Natural killer cell (primary cell): Measurements from ENCODE around the gene KRTAP12-1. TPM values are rescaled to one million over a fixed set of nuclear protein-coding genes. Genes with fewer than 3 reads are reported as not detected.
"Not testable (repeated sequence)": the region's sequence is repeated elsewhere in the genome, so short reads cannot be mapped to it uniquely, and the experiment has no call there.

ENCODE experiments used
- ATAC-seq, 3 donors: fragments of 150-1000 bp in 2 of 3; fragments of 200-7000 bp in 1 of 3; cut with Tn5 transposase; 1 replicate in 1 of 3; 2 replicates in 2 of 3; pipeline ENCODE4 v1.10.0; 2021; ENCODE audit warnings: mild to moderate bottlenecking in 2 of 3, moderate library complexity in 2 of 3
- DNase-seq, 2 donors: peaks; one replicate each; pipeline versions ENCODE4 v3.0.0 to v3.0.0-alpha.2; 2013 to 2021; ENCODE audit warnings: mixed read lengths in 1 of 2
- H3K27ac ChIP-seq: one replicate; pipeline ENCODE4 v1.5.1; 2013; ENCODE audit warnings: mild to moderate bottlenecking, low read length
- H3K27me3 ChIP-seq: one replicate; pipeline ENCODE4 v1.6.1; 2013; ENCODE audit warnings: low read length; ENCODE audit not compliant: control insufficient read depth, insufficient read depth
- H3K36me3 ChIP-seq: one replicate; pipeline ENCODE4 v1.6.1; 2013; ENCODE audit warnings: low read length; ENCODE audit not compliant: control insufficient read depth, insufficient read depth
- H3K4me1 ChIP-seq: one replicate; pipeline ENCODE4 v1.6.1; 2013; ENCODE audit warnings: low read length; ENCODE audit not compliant: control insufficient read depth, insufficient read depth
- H3K4me3 ChIP-seq: one replicate; pipeline ENCODE4 v1.5.1; 2013; ENCODE audit warnings: low read length
- H3K9me3 ChIP-seq: one replicate; pipeline ENCODE4 v1.6.1; 2013; ENCODE audit warnings: low read length; ENCODE audit not compliant: control insufficient read depth, insufficient read depth
- H3K27ac Mint-ChIP-seq, 2 donors: one replicate each; pipeline ENCODE4 v1.8.0; 2022; ENCODE audit warnings: mild to moderate bottlenecking in 2 of 2, mixed read lengths in 2 of 2, moderate library complexity in 1 of 2
- H3K27me3 Mint-ChIP-seq, 2 donors: one replicate each; pipeline ENCODE4 v1.8.0; 2022; ENCODE audit warnings: low read depth in 2 of 2, mixed read lengths in 2 of 2
- H3K36me3 Mint-ChIP-seq: one replicate; pipeline ENCODE4 v1.8.0; 2022; ENCODE audit warnings: mixed read lengths
- H3K4me1 Mint-ChIP-seq, 2 donors: one replicate each; pipeline ENCODE4 v1.8.0; 2022; ENCODE audit warnings: mixed read lengths in 2 of 2
- H3K4me3 Mint-ChIP-seq: one replicate; pipeline ENCODE4 v1.8.0; 2022; ENCODE audit warnings: mild to moderate bottlenecking, moderate library complexity, mixed read lengths
- H3K9me3 Mint-ChIP-seq, 2 donors: one replicate each; pipeline ENCODE4 v1.8.0; 2022; ENCODE audit warnings: mixed read lengths in 2 of 2
- WGBS: methylation state at CpG from one replicate; pipeline ENCODE4 v1.1.7; 2013; ENCODE audit warnings: missing lambda C conversion rate; ENCODE audit not compliant: insufficient coverage; 5-methylcytosine and 5-hydroxymethylcytosine counted together
- intact Hi-C: fragments of 100-400 bp; cut with micrococcal nuclease; formaldehyde crosslinking; loops from one replicate; pipeline ENCODE4 v1.14.2; 2022
- total RNA-seq, 4 donors: library from RNA; stranded (reverse); fragments of 120-200 nt in 1 of 4; gene quantifications; one replicate each; pipeline versions ENCODE4 v1.2.3 to v1.2.4, GENCODE V29; 2013 to 2022
- TF ChIP-seq, protein P1 (sequence below): fragments of 200-600 bp; IDR thresholded peaks from one replicate; pipeline ENCODE4 v1.8.0; 2022; ENCODE audit warnings: antibody characterized with exemption

Gene KRTAP12-1
- total RNA-seq, 3 donors from 2014 or later (not counting 1 experiment from before 2014, with no cell fraction given), result not detected

DNA sequence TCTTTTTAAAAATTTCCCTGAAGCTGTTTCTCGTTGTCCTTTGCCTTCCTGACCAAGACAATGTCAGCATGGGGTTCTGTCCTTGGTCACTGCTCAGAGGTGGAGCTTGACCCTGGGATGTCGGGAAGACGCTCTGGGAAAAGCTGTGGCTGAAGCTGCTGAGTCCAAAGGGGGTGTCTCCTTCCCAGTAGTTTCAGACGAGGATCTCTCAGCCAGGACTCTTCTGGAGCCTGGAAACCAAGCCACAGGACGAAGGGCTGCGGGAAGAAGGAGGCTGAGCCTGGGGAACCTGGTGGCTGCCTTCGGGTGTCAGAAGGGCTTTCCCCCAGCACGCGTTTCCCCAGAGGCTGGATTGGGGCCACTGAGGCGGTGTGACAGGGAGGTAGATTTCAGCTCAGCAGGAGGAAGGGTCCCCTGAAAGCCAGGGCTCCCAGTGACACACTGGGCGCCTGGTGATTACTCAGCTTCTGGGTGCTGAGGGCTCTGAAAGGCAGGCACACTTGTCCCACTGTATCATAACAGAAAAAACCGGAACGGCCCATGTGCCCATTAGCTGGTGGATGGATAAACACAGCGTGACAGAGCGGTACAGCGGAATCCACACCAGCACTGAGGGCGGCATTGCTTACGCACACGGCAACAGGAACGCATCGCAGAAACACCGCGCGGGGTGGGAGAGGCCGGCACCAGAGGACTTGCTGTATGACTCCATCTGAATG is 5.0 kb upstream of the KRTAP12-1 start:
- no peak overlapping the region for H3K27ac ChIP-seq
- intact Hi-C loops, result no loop called here
- TF ChIP-seq, protein P1, sequence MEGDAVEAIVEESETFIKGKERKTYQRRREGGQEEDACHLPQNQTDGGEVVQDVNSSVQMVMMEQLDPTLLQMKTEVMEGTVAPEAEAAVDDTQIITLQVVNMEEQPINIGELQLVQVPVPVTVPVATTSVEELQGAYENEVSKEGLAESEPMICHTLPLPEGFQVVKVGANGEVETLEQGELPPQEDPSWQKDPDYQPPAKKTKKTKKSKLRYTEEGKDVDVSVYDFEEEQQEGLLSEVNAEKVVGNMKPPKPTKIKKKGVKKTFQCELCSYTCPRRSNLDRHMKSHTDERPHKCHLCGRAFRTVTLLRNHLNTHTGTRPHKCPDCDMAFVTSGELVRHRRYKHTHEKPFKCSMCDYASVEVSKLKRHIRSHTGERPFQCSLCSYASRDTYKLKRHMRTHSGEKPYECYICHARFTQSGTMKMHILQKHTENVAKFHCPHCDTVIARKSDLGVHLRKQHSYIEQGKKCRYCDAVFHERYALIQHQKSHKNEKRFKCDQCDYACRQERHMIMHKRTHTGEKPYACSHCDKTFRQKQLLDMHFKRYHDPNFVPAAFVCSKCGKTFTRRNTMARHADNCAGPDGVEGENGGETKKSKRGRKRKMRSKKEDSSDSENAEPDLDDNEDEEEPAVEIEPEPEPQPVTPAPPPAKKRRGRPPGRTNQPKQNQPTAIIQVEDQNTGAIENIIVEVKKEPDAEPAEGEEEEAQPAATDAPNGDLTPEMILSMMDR, result no peak
- H3K36me3 Mint-ChIP-seq, result no peaks in the 10 kb centered on the region
- WGBS, result 89% methylated on average over 25 of the region's 25 CpGs
- H3K36me3 ChIP-seq, result no peaks in the 10 kb centered on the region
- peak overlapping the region in 1 of 2 donors; percentile 53 for H3K27ac Mint-ChIP-seq
- H3K4me1 Mint-ChIP-seq, result peaks cover 7 to 13% of the 10 kb centered on the region in 2 donors
- H3K9me3 Mint-ChIP-seq, result no peaks in the 10 kb centered on the region
- ATAC-seq (no peak), DNase-seq (no peak)
- H3K4me3 Mint-ChIP-seq, result no peak overlapping the region
- H3K27me3 ChIP-seq, result no peaks in the 10 kb centered on the region
- peaks cover 17 to 54% of the 10 kb centered on the region in 2 donors for H3K27me3 Mint-ChIP-seq
- no peak overlapping the region for H3K4me3 ChIP-seq
- H3K9me3 ChIP-seq, result no peaks in the 10 kb centered on the region
- no peaks in the 10 kb centered on the region for H3K4me1 ChIP-seq

DNA sequence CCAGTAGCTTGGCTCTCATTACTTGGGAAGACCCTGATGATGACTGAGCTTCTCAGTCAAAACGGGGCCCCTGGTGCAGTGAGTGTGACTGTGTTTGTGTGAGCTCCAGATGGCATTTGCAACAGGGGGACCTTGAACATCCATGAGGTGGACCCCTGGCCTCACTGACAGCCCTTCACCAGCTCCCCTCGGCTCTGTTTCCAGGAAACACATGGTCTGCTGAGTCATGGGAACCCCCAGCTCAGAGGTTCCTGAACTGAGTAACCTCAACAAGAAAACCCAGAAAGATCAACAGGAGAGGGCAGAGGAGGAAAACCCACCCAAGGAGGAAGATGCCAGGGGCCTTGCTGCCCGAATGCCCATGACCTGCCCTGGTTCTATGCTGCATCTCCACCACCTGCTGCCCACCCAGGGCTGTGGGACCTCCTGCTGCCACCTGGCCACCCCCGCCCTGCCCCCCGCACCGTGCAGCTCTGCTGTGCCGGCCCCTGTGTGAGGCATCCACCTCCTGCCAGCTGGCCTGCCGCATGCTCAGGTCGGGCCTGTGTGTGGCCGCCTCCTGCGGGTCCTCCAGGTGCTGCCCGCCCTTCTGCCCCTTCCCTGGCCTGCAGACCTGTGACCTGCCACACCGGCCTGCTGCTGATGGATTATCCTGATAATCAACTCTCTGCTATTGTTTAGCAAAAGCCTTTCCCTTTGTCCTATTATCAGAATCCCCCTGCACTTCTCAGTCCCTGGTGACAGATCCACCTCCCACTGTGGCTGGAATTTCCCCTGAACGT is 4.2 kb upstream of the KRTAP12-1 start:
- ATAC-seq (no peak), DNase-seq (no peak)
- H3K27ac ChIP-seq, result no peak overlapping the region
- peak overlapping the region in 1 of 2 donors; percentile 53 for H3K27ac Mint-ChIP-seq
- no peaks in the 10 kb centered on the region for H3K9me3 ChIP-seq
- intact Hi-C loops, result no loop called here
- no peaks in the 10 kb centered on the region for H3K9me3 Mint-ChIP-seq
- peaks cover 20 to 54% of the 10 kb centered on the region in 2 donors for H3K27me3 Mint-ChIP-seq
- no peak overlapping the region for H3K4me3 Mint-ChIP-seq
- peaks cover 7 to 13% of the 10 kb centered on the region in 2 donors for H3K4me1 Mint-ChIP-seq
- no peaks in the 10 kb centered on the region for H3K27me3 ChIP-seq
- 44% methylated on average over 14 of the region's 14 CpGs for WGBS
- H3K36me3 Mint-ChIP-seq, result no peaks in the 10 kb centered on the region
- TF ChIP-seq, protein P1, result no peak
- no peaks in the 10 kb centered on the region for H3K4me1 ChIP-seq
- no peaks in the 10 kb centered on the region for H3K36me3 ChIP-seq
- H3K4me3 ChIP-seq, result no peak overlapping the region

DNA sequence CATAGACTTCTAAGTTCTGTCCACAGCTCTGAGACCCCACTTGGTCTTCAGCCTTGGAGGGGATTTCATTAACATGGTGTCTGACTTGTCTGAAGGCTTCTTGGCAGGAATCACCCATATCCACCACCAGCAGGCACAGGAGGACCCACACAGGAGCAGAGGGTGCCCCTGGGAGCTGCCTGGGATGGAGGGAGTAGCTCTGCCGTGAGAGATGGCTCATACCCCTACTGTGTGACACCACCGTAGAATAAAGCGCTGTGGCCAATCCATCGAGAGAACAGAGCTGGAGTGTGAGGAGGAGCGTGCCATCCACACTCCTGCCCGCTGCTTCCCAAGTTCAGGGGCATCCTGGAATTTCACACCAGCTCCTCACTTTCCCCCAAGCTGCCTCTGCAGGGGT is 3.1 kb upstream of the KRTAP12-1 start:
- H3K27ac Mint-ChIP-seq, H3K36me3 Mint-ChIP-seq: not testable (repeated sequence)
- 87% methylated on average over 6 of the region's 6 CpGs for WGBS

DNA sequence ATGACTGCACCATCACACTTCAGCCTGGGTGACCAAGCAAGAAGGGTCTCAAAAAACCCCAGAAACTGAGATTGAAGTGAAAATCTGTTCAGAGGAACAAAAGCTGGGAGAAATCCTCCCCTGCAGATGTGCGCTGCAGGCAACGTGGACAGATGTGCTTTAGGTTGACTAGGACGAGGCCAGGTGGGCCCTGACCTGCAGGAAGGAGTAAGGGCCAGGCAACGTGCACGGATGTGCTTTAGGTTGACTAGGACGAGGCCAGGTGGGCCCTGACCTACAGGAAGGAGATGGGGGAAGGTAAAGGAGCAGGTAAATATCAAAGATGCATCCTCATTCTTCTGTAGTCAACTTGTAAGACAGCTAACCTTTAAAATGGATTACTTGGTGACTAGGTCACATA is 2.5 kb upstream of the KRTAP12-1 start:
- intact Hi-C loops, result no loop called here
- Histone ChIP-seq H3K4me3 (no peak overlapping the region), H3K27me3 (no peaks in the 10 kb centered on the region), H3K9me3 (no peaks in the 10 kb centered on the region), H3K36me3 (no peaks in the 10 kb centered on the region), H3K4me1 (no peaks in the 10 kb centered on the region), H3K27ac (no peak overlapping the region)
- Mint-ChIP-seq H3K27me3 (peaks cover 25 to 61% of the 10 kb centered on the region in 2 donors), H3K27ac (no peak overlapping the region), H3K36me3 (no peaks in the 10 kb centered on the region), H3K4me3 (no peak overlapping the region), H3K4me1 (peaks cover 7 to 13% of the 10 kb centered on the region in 2 donors), H3K9me3 (no peaks in the 10 kb centered on the region)
- 78% methylated on average over 6 of the region's 6 CpGs for WGBS
- DNase-seq (no peak), ATAC-seq (no peak)
- TF ChIP-seq, protein P1, result no peak

More for the DNA sequence above, 3.1 kb upstream of the KRTAP12-1 start:
- DNase-seq, H3K4me3 ChIP-seq, H3K4me1 ChIP-seq, H3K36me3 ChIP-seq, H3K9me3 ChIP-seq, intact Hi-C loops, H3K27me3 ChIP-seq, H3K27ac ChIP-seq, ATAC-seq, H3K9me3 Mint-ChIP-seq, H3K4me3 Mint-ChIP-seq: not testable (repeated sequence)
- peaks cover 7 to 13% of the 10 kb centered on the region in 2 donors for H3K4me1 Mint-ChIP-seq
- H3K27me3 Mint-ChIP-seq, result peaks cover 21 to 60% of the 10 kb centered on the region in 2 donors
